Activated CD4-positive, alpha-beta T cell treated with anti-CD3 and anti-CD28 coated beads, Interleukin-2, amount 50 U/mL, for 1 hour (primary cell): ENCODE data around the gene MSRB3.
"Not testable (repeated sequence)": the region's sequence is repeated elsewhere in the genome, so short reads cannot be mapped to it uniquely, and the experiment has no call there.

Experiments
- DNase-seq: peaks from one replicate; pipeline ENCODE4 v3.0.0-alpha.2; 2020

Gene MSRB3

DNA sequence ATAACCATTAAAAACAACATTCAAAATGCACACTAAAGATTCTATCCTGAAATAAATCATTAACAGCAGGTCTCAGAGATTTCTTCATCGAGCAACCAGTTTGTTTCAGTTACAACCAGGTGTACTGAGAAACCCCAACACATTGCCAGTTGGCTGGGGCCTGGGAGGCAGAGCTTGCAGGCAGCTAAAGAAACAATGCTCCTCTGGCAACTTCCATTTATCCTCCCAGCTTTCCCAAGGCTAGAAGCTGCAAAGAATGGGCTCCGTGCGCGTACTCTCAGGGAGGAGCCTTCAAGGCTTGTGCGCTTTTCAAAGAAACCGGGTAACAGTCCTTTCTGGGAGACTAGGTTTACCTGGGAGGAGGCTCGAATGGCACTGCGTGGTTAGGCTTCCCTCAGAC lies 181.6 kb downstream of the MSRB3 start:
- no peak for DNase-seq

DNA sequence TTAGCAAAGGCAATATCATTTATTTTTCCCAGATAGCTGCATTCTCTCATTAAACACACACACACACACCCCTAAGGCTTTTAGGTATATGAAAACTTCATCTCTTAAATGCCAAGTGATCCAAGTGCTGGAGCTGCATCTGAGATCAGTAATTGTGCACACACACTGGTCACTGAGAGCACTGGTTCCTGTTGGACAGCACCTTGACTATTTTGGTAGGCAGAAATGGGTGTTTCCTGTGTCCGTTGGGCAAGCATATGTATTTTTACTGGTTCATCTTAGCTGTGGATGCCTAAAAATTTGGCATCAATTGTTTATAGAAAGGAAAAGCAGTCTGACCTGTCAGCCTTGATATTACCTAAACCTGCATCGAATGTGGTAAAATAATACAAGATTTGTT lies 182.5 kb downstream of the MSRB3 start:
- no peak for DNase-seq

DNA sequence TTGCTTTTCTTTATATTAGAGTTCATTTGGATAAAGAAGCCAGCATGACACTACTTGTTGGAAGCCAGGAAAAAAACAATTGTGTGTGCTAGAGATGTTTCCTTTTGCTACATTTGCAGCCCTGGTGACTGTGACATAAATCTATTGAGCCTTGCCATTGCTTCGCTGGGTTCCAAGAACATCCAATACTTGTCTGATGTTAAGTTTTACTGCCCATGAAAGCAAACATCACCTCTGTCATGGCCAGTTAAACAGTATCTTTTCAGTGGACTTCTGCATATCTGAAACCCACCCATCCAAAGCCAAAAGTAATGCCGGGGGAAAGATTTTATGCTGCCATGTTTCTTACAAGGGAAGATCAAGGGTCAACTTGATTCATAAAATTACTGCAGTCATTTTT lies 184.0 kb downstream of the MSRB3 start:
- no peak for DNase-seq

DNA sequence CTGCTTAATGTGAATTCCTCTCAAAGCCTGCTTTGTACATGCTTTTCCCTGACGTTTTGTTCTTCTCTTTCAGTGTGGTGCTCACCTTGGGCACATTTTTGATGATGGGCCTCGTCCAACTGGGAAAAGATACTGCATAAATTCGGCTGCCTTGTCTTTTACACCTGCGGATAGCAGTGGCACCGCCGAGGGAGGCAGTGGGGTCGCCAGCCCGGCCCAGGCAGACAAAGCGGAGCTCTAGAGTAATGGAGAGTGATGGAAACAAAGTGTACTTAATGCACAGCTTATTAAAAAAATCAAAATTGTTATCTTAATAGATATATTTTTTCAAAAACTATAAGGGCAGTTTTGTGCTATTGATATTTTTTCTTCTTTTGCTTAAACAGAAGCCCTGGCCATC lies 184.6 kb downstream of the MSRB3 start:
- no peak for DNase-seq

DNA sequence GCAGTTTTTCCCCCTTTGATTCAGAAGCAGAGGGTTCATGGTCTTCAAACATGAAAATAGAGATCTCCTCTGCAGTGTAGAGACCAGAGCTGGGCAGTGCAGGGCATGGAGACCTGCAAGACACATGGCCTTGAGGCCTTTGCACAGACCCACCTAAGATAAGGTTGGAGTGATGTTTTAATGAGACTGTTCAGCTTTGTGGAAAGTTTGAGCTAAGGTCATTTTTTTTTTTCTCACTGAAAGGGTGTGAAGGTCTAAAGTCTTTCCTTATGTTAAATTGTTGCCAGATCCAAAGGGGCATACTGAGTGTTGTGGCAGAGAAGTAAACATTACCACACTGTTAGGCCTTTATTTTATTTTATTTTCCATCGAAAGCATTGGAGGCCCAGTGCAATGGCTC lies 185.1 kb downstream of the MSRB3 start:
- DNase-seq, result no peak

DNA sequence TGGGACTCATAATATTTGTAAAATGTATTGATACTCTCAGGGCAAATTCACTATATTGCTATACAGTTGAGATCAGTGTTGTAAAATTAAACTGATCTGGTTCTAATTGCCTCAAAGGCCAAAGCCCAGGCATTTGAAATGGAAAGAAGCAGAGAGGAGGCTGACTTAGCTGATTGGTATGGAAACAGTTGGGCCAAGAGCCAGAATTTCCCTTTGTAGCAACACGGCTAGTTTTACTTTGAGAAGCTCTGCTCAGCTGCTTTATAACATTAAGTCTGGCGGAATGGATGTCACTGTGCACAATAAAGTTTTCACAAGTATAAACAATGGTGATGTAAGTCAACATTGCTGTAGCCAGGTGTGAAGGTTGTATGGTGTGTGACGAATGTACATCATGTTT lies 186.4 kb downstream of the MSRB3 start:
- DNase-seq, result no peak

DNA sequence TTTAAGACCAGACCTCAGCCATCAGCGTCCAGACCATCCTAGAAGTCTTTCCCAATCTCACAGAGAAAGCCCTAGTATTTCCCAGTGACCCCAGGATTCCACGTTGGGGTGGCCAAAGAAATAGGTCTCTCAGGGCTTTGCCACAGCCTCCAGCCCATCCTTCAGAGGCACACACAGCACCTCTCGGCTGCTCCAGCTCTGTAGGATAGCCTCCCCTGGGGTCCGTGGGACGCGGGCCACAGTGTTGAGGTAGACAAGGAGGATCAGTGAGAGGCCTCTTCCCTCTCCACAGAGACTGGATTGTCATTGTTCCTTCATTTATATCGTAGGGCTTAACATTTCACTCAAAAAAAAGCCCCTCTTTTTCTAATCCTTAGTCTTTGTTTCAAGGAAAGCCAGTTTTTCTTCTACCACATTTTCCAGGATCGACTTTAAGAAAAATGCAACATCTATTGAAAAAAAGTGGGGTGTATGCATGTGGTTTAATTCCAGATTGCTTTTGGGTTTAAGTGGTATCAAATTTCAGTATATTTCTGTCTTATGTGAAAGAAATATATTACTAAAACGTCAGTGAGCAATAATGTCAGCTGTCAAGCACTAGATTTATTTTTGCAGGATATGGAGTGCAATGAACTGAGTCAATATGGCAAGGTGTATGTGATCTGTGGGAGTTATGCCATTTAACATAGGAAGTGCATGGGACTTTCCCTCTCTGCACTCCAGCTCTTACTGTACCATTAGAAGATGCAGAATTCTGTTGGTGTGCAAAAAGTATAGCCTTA lies 187.5 kb downstream of the MSRB3 start:
- DNase-seq, result no peak

DNA sequence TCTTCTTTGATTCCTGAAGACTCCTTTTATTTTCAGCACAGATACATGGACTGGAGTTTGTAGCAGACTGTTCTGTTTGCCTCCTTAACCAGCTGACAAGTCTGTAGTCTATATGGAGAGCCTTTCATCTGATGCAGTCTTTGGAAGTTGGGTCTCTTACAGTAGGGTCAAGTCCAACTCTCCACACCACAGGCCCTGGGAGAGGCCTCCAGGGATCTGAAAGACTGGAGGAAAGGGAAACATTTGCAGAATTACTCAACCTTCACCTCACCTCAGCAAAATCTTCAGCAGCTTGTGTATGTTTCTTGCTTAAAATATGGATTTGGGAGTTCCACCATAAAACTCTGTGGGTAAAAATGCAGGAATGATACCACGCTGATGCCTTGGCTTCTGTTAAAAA lies 188.4 kb downstream of the MSRB3 start:
- no peak for DNase-seq

DNA sequence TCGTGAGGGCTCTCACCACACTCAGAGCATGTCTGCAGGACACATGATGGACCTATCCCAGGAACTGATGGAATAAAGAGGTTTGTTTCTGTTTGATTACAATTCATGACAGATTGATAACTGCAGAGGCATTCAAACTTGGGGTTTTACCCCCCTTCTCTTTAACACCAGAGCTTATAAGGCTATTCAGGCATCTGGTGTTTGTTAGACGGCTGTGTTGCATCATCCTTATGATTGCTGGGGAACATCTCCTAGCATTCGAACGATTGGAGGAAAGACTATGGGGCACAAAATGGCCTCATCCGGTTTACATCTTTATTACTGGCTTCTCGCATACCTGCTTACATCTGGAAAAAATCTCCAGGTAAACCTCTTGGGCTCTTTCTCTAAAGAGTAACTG lies 191.8 kb downstream of the MSRB3 start:
- DNase-seq, result no peak

DNA sequence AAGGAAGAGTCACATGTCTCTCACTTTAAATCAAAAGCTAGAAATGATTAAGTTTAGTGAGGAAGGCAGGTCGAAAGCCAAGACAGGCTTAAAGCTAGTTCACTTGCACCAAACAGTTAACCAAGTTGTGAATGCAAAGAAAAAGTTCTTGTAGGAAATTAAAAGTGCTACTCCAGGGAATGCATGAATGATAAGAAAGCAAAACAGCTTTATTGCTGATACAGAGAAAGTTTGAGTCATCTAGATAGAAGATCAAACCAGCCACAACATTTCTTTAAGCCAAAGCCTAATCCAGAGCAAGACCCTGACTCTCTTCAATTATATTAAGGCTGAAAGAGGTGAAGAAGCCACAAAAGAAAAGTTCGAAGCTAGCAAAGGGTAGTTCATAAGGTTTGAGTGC lies 193.6 kb downstream of the MSRB3 start:
- DNase-seq, result no peak

DNA sequence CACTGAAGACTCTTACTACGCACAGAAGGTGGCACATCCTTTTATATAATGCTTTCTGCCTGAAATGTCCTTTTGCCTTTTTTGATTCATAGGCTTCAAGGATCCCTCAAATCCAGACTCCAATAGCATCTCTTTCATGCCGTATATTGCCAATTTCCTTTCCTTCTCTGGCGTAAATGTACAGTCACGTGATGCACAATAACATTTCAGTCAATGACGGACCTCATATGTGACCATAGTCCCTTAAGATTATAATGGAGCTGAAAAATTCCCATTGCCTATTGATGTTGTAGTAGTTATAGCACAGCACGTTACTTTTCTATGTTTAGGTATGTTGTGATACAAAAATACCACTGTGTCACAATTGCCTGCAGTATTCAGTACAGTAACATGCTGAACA lies 196.3 kb downstream of the MSRB3 start:
- DNase-seq, result no peak

DNA sequence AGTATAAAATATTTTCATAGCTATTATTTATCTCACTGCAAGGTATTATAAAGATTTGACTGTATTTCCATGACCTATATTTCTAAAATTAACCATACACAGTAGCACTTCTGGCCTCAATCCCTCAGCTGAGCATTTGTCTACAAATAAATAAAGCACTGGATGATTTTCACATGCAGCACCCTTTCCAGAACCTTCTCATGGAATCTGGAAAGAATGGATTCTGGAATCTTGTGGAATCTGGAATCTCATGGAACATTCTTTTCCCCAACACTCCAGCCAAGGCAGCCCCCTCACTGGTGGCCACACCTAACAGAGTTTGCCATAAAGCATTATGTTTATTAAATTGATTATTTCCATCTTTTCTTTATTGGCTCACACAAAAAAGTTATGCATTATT lies 199.2 kb downstream of the MSRB3 start:
- no peak for DNase-seq

DNA sequence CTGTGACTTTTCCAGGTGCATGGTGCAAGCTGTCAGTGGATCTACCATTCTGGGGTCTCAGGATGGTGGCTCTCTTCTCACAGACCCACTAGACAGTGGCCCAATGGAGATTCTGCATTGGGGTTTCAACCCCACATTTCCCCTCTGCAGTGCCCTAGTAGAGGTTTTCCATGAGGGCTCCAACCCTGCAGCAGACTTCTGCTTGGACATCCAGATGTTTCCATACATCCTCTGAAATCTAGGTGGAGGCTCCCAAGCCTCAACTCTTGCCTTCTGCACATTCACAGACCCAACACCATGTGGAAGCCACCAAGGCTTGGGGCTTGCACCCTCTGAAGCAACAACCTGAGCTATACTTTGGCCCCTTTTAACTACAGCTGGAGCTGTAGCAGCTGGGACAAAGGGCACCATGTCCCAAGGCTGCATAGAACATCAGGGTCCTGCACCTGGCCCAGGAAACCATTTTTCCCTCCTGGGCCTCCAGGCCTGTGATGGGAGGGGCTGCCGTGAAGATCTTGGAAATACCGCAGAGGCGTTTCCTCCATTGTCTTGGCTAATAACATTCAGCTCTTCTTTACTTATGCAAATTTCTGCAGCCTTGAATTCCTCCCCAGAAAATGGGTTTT lies 205.5 kb downstream of the MSRB3 start:
- not testable (repeated sequence) for DNase-seq

DNA sequence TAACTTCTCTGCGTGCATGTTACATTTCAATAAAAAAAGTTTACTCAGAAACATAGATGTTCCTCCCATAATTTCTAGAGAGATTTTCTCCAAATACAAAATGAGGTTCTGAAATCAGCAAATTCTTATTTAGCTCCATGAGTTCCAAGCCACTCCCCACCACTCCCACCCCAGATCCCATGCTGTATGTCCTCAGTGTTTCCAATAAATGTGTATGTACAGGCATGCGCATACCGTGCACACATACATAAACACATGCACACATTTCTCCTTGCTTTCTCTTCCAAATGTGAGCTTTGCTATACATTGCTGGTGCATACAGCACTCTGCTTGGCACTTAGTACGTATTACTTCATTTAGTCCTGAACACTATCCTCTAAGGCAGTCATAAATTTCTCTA lies 209.7 kb downstream of the MSRB3 start:
- no peak for DNase-seq

DNA sequence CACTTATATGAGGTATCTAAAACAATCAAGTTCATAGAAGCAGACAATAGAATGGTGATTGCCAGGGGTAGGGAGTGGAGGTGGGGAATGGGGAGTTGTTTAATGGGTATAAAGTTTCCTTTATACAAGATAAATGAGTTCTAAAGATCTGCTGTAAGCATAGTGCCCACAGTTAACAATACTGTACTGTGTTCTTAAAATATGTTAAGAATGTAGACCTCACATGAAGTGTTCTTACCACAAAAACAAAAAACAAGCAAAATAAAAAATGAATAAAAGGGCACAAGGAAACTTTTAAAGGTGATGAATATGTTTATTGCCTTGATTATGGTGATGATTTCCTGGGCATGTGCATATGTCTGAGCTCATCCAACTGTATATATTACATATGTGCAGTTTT lies 211.8 kb downstream of the MSRB3 start:
- DNase-seq, result no peak

DNA sequence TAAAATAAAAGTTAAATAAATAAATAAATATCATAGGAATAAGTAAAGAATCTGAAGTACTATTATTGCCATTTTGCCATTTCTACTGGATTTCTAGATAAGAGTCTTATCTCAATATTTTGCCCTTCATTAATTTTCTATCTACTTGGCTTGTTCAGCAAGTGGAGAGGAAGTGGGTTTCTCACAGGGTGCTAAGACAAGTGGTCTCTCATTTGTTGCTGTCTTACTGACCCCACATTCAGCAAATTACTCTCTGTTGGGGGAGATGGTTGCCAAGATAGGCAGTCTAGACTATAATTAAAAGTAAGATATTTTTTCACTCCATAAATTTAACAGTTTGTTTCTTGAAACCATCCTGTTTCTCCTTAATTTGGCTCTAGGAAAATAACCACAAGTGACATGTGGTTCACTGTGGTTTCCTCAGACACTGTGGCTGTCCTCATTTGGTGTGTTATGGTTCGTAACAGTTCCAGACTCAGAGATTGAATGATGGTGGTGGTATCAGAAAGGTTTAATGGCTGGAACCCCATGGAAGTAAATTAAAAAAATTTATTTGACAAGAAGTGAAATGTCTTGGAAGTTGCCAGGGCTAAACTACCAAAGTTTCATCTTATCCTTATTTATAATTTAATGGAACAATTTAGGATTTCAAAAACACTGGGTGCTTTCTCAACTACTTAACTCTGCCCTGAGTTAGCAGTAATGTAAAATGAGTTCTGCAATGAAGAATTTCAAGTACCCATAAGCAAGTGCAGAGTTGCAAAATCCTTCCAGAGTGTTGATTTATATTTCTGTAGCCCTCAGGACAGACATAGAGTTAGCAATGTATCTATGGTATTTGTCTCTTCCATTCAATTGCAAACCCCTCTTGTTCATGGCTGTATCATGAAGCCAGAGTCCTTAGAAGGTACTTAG lies 214.8 kb downstream of the MSRB3 start:
- no peak for DNase-seq

DNA sequence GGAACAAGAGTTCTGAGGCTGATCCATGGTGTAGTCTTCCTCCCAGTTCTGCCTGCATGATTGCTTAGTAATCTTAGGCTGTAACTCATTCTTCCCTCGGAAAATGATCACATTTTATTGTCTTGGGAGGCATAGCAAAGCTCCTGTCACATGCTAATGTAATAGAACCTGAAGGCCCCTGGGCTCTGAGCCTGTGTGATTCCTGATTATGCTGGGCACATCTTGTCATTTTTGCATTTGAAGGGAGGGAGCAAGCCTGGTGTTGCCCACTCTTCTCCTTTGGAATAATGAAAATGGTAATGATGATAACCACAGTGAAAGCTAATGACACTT lies 215.4 kb downstream of the MSRB3 start:
- DNase-seq, result no peak

DNA sequence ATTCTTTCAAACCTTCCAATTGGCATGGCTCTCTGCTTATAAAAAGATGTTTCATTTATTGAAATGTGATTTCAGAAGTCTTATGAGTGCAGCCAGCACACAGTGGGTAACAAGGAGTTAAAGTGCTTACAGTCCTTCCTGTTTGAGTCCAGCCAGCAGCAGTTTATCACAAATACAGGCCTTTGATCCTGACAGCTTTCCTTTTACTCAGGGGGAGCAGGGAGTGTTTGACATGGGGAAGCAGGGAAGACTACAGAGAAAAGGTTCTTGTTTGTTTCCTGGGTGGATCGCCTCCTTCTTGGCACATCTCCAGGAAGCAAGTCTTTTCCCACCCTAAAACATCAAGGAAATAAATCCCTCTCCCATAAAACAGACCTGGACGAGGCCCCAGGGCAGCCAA lies 216.1 kb downstream of the MSRB3 start:
- DNase-seq, result no peak

DNA sequence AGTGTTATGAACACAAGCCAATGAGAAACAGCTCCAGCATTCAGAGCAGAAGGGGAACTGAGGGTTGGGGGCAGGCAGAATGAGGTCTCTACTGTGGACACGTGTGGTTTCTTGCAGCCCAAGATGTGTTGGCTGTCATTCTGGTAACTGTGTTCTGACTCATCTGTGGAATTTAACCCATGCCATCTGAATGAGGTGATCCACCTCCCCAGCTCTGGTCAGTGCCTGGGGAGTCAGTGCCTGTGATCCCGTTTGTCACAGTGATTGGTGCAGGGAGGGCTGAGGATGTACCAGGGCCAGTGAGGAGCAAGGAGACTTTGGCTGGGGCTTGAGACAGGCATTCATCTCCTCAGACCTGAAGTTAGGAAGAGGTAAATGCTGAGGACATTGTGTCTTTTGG lies 216.8 kb downstream of the MSRB3 start:
- no peak for DNase-seq

DNA sequence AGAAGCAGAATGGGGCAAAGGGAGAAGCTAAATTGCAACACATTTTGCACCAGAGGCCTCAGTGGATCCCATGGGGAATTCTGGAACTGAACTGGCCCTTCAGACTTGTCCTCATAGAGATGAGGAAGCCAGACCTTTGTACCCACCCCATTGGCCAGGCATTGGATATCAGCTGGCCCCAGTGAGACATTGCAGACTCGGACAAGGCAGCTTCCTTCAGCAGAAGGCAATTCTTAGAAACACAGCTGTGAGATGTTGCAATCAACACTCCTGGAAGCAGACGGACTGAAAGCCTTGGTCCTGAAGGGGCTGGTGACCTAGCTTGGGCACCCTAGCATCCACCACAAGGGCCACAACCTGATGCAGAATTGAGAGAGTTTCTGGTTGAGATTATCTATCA lies 218.1 kb downstream of the MSRB3 start:
- DNase-seq, result no peak

DNA sequence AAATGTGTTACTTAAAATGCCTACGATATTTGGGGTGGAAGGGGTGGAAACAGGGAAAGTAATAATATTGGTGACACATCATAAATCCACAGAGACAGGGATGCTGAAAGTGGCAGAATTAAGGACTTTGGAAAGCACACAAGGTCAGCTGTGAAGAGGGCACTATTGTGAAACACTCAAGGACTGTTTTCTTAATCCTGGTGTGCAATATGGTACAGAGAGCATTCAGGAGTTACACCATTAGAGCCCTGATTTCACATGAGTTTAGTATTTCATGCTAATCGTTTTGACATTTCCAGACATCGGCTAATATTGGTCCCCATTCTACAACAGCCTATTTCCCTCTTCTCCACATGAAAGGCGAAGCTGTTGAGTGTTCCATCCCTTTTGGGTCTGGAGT lies 219.2 kb downstream of the MSRB3 start:
- no peak for DNase-seq

DNA sequence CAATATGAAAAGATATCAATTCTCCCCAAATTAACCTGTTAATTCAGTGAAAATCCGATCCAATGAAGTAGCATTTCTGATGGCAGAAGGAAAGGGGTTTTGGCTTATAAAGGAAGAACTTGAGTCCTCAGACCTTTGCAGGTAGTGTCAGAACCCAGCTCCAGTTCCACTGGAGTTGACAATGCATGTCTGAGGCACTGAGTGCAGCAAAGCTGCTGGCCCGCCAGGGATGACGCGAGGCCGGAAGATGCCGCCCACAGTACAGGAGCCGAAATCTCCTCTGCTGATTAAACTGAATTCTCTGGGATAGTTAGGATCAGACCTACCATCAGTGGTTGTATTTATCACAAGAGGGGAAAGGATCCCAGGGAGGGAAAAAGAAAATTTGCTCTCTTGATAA lies 220.7 kb downstream of the MSRB3 start:
- DNase-seq, result no peak

DNA sequence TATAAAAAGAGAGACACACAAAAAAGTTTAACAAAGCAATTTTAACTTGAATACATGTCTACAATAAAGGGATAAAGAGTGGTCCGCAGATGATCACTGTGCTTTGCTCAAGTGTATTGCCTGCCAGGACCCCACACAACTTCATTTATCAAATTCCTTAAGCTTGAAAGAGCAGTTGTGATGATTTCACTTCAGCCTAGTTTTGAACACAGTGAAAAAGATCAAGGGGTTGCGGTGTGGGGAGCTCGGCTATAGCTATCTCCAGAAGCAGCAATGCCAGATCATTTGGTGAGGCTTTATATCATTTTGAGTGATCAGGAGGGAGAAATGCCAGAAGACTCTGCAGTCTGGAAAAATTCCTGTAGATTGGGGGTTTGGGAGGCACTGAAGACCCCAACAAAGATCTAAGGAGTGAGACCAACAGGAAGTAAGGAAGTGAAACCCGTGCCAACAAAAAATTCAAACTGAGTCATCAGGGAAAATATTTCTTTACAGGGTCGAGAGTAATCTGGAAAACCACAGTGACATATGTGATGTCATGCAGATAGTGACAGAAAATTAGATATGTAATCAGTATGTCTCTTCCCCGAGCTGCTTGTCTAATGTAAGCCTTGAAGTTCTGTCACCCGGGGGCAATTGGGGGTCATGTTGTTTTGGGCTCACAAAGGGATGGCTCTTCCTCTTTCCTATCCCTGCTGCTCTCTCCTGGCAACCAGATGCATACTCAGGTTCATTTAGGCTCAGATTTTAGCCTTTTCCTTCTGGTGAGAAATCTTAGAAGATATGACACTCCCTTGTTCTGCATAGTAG lies 221.8 kb downstream of the MSRB3 start:
- DNase-seq, result no peak
